Brain pericyte (primary cell): ENCODE measurements around the gene DHRS4L2.
"Not testable (repeated sequence)": the region's sequence is repeated elsewhere in the genome, so short reads cannot be mapped to it uniquely, and the experiment has no call there.

Source experiments
- DNase-seq: peaks from one replicate; pipeline ENCODE4 v3.0.0-alpha.2; 2012; ENCODE audit warnings: low read depth, low spot score

Gene DHRS4L2

GRCh38 chr14:23988607-23989363 lies at the start of gene DHRS4L2:
Gene DHRS4L2 (plus strand): TSS chr14:23988929. CDS start chr14:23988948, 19 bp downstream.
- DNase-seq, result not testable (repeated sequence)

DNA sequence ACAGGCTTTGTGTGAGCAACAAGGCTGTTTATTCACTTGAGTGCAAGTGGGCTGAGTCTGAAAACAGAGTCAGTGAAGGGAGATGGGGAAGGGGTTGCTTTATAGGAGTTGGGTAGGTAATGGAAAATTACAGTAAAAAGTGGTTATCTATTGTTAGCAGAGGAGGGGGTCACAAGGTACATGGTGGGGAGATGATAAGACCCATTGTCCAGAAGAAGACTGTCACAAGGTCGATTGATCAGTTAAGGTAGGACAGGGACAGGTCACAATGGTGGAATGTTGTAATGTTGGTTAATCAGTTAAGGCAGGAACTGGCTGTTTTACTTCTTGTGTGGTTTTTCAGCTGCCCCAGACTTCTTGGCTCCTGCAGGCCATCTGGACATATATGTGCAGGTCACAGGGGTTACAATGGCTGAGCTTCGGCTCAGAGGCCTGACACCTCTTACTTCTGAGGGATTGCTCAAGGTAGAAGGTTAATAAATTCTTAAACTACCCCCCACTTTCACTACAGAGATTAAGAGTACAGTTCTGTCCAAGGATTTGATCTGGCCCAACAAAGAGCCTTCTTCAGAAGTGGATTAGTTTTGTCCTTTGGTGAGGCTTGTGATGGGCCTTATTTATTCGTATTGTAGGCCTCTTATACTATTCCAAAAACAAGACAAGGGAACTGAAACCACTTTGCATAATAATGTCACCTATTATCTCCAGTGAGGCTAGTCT lies 49.0 kb upstream of the DHRS4L2 start:
- DNase-seq, result no peak

- DNase-seq, result no peak
Measured at GRCh38 chr14:23941230-23941629, 47.5 kb upstream of the DHRS4L2 start.

- DNase-seq, result no peak
Measured at GRCh38 chr14:23941669-23942068, 47.1 kb upstream of the DHRS4L2 start.

- DNase-seq, result no peak
Measured at GRCh38 chr14:23942587-23942986, 46.1 kb upstream of the DHRS4L2 start.

DNA sequence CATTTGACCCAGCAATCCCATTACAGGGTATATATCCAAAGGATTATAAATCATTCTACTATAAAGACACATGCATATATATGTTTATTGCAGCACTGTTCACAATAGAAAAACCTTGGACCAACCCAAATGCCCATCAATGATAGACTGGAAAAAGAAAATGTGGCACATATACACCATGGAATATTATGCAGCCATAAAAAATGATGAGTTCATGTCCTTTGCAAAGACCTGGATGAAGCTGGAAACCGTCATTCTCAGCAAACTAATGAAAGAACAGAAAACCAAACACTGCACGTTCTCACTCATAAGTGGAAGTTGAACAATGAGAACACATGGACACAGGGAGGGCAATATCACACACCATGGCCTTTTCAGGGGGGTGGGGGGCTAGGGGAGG lies 39.7 kb upstream of the DHRS4L2 start:
- DNase-seq, result not testable (repeated sequence)

DNA sequence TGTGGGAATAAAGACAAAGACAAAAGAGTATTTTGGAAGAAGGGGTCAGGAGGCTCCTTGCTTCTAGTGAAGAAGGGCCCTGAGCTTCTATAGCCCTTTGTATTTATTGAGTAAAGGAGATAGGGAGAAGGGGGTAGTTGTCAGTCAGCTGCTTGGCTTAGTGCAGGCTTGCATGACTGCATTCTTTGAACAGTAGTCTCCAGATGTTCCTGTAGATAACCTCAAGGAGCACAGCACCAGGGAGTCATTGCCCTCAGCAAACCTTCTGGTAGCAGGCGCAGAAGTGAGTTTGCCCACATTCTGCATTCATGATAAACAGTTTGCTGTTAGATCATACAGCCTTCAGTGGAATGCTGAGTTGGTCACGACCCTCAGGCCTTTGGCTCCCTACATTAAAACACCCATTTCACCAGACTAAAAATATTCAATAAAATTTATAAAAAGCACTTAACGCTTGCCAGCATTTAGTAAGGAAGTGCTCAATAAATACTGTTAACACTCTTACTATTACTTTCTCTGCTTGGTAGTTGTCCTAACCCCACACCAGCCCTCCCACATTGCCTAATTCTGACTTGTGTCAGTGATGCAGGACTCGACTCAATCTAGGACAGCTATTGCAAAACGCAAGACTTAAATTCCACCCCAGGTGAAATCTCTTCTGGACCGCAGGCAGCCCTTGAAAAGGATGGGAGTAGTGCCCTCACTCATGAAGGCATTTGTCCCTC lies 38.2 kb upstream of the DHRS4L2 start:
- no peak for DNase-seq

DNA sequence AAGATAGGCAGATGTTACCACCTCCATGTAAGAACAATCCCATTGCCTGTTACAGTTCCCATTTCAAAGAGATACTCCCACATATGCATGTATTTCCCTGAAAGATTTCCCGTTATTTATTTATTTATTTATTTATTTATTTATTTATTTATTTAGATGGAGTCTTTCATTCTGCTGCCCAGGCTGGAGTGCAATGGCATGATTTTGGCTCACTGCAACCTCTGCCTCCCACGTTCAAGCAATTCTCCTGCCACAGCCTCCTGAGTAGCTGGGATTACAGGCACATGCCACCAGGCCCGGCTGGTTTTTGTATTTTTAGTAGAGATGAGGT lies 37.6 kb upstream of the DHRS4L2 start:
- DNase-seq, result not testable (repeated sequence)

GRCh38 chr14:23951590-23952201 lies 37.0 kb upstream of the DHRS4L2 start:
- no peak for DNase-seq

DNA sequence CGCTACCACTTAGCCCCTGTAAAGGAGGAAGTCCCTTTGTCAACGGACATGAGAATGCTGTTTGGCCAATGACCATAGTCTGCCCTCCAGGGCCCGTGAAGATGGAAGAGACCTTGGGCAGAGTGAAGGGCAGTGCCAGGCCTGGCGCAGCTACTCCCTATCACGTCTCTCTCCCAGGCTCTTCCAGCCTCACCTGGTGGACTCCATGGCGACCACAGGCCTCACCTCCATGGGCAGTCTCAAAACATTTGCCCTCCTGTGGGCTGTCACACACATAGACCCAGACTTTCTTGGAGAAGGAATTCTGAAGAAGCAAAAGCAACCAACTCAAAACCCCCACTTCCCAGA lies 35.6 kb upstream of the DHRS4L2 start:
- DNase-seq, result not testable (repeated sequence)

DNA sequence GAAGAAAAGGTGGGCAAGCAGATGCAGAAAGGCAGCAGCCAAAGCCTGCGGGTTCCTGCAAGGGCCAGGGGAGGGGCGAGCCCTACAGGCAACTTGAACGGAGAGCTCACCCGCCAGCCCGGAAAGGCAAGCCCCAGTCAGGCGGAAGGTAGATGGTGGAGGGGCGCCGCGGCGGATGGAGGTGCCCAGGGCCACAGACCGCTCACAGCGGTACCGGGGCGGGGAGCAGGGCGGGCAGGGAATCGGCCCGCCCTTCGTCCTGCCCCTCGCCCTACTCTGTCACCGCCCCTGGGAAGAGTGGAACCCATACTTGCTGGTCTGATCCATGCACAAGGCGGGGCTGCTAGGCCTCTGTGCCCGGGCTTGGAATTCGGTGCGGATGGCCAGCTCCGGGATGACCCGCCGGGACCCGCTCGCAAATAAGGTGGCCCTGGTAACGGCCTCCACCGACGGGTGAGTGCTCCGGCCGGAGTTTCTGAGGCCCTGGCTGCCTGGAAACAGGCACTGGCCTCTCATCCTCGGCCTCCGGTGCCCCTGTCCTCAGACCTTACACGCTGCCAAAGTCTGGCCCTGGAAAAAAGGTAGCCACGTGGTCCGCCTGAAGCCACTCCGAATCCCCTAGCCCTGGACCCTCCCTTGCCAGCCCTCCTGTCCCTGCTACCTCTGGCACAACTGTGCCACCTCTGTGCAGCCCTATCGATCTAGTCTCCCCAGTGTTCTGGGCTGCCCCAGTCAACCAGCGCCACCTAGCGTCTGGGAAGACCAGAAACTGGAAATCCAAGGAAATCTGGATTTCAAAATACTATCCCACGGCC lies 35.1 kb upstream of the DHRS4L2 start, which contains the start of gene DHRS4:
Gene DHRS4 (plus strand): TSS at position 307 of the 815 bp plus-strand sequence. CDS start 19 bp downstream, at position 326.
- DNase-seq, result peak; percentile 57

- DNase-seq, result not testable (repeated sequence)
Measured at GRCh38 chr14:23954279-23954614, 34.5 kb upstream of the DHRS4L2 start.

DNA sequence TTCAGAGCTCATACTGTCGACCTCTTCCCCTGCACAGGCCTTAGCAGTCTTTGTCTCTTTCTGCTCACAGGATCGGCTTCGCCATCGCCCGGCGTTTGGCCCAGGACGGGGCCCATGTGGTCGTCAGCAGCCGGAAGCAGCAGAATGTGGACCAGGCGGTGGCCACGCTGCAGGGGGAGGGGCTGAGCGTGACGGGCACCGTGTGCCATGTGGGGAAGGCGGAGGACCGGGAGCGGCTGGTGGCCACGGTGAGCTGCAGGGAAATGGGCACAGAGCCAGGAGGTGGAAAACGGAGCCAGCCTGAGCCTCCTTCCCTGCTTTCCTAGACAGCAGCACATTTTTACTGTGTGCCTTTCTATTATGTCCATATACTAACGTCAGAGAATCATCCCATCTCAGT lies 33.8 kb upstream of the DHRS4L2 start:
- not testable (repeated sequence) for DNase-seq

- DNase-seq, result not testable (repeated sequence)
Measured at GRCh38 chr14:23955811-23956210, 32.9 kb upstream of the DHRS4L2 start.

- not testable (repeated sequence) for DNase-seq
Measured at GRCh38 chr14:23957913-23958569, 30.7 kb upstream of the DHRS4L2 start.

DNA sequence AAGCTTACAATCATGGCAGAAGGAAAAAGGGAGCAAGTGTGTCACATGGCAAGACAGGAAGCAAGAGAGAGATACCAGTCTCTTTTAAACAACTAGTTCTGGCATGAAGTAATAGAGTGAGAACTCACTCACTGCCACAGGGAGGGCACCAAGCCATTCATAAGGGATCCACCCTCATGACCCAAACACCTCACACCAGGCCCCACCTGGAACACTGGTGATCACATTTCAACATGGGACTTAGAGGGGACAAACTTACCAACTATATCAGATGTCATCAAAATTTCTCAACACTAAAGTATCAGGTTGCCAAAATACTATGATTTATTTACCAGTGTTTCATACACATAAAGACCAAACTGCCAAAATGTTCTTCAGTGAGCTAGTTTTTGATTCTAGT lies 27.8 kb upstream of the DHRS4L2 start:
- DNase-seq, result not testable (repeated sequence)

DNA sequence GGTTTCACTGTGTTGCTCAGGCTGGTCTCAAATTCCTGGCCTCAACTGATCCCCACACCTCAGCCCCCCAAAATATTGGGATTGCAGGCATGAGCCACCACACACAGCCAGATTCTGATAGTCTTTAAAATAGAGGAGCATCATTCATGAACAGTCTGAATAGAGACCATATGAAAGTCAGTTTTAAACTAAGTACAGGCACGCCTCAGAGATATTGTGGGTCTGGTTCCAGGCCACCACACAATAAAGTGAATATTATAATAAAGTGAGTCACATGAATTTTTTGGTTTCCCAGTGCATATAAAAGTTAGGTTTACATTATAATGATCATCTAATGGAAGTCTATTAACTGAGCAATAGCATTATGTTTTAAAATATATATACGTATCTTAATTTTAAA lies 27.0 kb upstream of the DHRS4L2 start:
- DNase-seq, result not testable (repeated sequence)

DNA sequence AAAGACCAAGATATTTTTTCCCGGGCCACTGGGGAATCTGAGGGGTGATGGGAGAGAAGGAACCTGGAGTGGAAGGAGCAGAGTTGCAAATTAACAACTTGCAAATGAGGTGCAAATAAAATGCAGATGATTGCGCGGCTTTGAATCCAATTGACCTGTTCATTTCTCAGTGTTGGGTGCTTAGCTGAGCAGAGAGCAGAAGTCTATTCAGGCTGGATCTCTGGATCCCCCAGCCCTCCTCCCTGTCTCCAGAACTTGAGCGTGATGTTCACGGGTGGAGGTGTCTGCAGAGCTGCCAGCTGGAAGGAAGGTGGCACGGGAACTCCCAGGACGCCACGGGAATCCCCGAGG lies 19.6 kb upstream of the DHRS4L2 start:
- DNase-seq, result not testable (repeated sequence)

DNA sequence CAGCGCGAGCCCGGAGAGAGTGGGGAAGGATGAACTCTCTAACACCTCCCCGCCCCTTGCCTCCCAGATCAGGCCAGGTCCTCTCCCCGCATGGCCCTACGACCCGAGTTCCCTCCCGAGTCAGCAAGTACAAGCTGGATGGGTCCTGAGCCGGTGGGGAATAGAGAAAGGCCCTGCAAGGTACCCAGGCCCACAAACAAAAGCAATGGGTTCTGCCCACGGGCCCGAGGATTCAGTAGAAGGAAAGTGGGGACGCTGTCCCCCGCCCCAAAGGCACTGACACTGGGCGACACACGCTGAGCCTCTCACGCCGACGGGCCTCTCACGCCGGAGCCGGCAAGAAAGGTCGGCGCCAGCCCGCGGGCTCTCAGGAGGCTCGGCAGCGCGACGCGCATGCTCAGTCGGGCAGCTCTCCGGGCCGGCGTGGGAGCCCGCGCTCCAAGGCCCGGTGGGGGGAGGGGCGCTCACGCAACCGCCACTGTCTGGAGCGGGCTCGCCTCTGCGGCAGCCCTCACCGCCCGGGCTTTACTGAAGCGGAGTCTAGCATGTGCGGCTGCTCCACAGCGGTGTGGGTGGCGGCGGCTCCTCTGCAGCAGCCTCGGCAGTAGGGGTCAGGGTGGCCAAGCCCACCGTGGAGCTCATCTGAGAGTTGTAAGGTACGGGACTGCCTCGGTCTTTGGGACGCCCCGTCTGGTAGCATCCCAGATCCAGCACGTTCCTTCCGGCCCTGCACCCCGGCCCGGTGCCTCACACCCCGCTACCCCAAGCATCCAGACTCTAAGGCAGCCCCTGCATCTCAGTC lies 19.0 kb upstream of the DHRS4L2 start:
- not testable (repeated sequence) for DNase-seq

GRCh38 chr14:23970283-23970659 lies 18.5 kb upstream of the DHRS4L2 start:
- DNase-seq, result not testable (repeated sequence)
